ENCODE measurements around the gene ATOH7. TPM values are rescaled to one million over a fixed set of nuclear protein-coding genes. Genes with fewer than 3 reads are reported as not detected.

Gene ATOH7
- total and polyA plus RNA-seq, 9 of the 15 experiments (the other 6 are each of a cell fraction or from before 2014, with no cell fraction given) = not detected

- ChIA-PET POLR2A (no interaction called here), CTCF (ENCODE audit: low intra/inter-chr PET ratio) (no interaction called here)
- TF ChIP-seq SRSF1 (IDR thresholded peaks at IDR 0.05; ENCODE audit: low read depth, low read length) (no peak), ZNF124 (CRISPR knock-in tag; IDR thresholded peaks at IDR 0.05) (no peak), TCF15 (CRISPR knock-in tag; IDR thresholded peaks at IDR 0.05) (no peak), SRSF3 (IDR thresholded peaks at IDR 0.05; ENCODE audit: insufficient read depth, low read length) (no peak), KAT8 (IDR thresholded peaks at IDR 0.05; ENCODE audit: low read depth) (no peak), HDAC3 (IDR thresholded peaks at IDR 0.05; ENCODE audit: borderline replicate concordance, partially characterized antibody) (no peak), LARP7 (IDR thresholded peaks at IDR 0.05) (no peak), KDM2B (CRISPR knock-in tag; IDR thresholded peaks at IDR 0.05) (no peak), ZNF655 (CRISPR knock-in tag; IDR thresholded peaks at IDR 0.05) (no peak), TCF3 (CRISPR knock-in tag; IDR thresholded peaks at IDR 0.05) (no peak), CTBP1 (IDR thresholded peaks at IDR 0.05; ENCODE audit: borderline replicate concordance) (no peak), CBFB (CRISPR knock-in tag; IDR thresholded peaks at IDR 0.05) (no peak), NEUROD1 (IDR thresholded peaks at IDR 0.05; ENCODE audit: borderline replicate concordance, low read depth, low read length, partially characterized antibody) (no peak), SRSF7 (optimal IDR thresholded peaks at IDR 0.05; ENCODE audit: low read depth, low read length) (no peak), SIX5 (IDR thresholded peaks at IDR 0.05; ENCODE audit: borderline replicate concordance in 1 of 2, insufficient read depth in 1 of 2, low read depth in 1 of 2, low read length in 2 of 2) (no peak)
- Histone ChIP-seq H3K4me2 (ENCODE audit: insufficient read depth, low read length) (no peak overlapping the region), H3K9me1 (ENCODE audit: control insufficient read depth, insufficient read depth, low read length) (no peaks in the 10 kb centered on the region), H3K4me1 (replicated peaks in 1 of 2; ENCODE audit: control insufficient read depth in 2 of 2, insufficient read depth in 2 of 2, low read length in 2 of 2) (no peaks in the 10 kb centered on the region), H3K79me2 (ENCODE audit: control insufficient read depth, insufficient read depth, low read length) (no peaks in the 10 kb centered on the region), H3K27ac (ENCODE audit: extremely low read depth, low read depth, low read length) (no peak overlapping the region), H3K9ac (ENCODE audit: insufficient read depth in 1 of 2, low read depth in 2 of 2, low read length in 2 of 2) (no peak overlapping the region), H3K9me3 (replicated peaks; ENCODE audit: control insufficient read depth, insufficient read depth, low read depth, low read length) (no peaks in the 10 kb centered on the region), H2AFZ (ENCODE audit: low read depth, low read length) (no peak overlapping the region), H4K20me1 (replicated peaks; ENCODE audit: control insufficient read depth, insufficient read depth, low read length) (no peaks in the 10 kb centered on the region), H3K36me3 (ENCODE audit: control insufficient read depth, insufficient read depth, low read length) (no peaks in the 10 kb centered on the region), H3K27me3 (ENCODE audit: control insufficient read depth in 2 of 2, insufficient read depth in 2 of 2, low read length in 2 of 2) (peaks cover 13 to 47% of the 10 kb centered on the region in 2 experiments), H3K4me3 (no peak overlapping the region)
- ATAC-seq (no peak), DNase-seq (ENCODE audit: extremely low read depth in 1 of 4, low spot score in 3 of 4) (no peak), FAIRE-seq (no peak)
- intact Hi-C loops (cut with micrococcal nuclease) (no loop called here), in situ Hi-C loops (cut with MboI) (no loop called here)
- BruUV-seq (replicated peaks) = no TSS peak
- WGBS (ENCODE audit: insufficient coverage, low coverage, missing lambda C conversion rate) = 5% methylated on average over 2 of the region's 2 CpGs
Measured at GRCh38 chr10:68242051-68242450, 10.1 kb upstream of the ATOH7 start.

Data from K562 (cell line).